ENCODE measurements around the gene LRRC75A. TPM values are rescaled to one million over a fixed set of nuclear protein-coding genes. Genes with fewer than 3 reads are reported as not detected.

LRRC75A gene
- total RNA-seq, 2 experiments from 2014 or later, result 1.8 to 2.3 TPM

DNA sequence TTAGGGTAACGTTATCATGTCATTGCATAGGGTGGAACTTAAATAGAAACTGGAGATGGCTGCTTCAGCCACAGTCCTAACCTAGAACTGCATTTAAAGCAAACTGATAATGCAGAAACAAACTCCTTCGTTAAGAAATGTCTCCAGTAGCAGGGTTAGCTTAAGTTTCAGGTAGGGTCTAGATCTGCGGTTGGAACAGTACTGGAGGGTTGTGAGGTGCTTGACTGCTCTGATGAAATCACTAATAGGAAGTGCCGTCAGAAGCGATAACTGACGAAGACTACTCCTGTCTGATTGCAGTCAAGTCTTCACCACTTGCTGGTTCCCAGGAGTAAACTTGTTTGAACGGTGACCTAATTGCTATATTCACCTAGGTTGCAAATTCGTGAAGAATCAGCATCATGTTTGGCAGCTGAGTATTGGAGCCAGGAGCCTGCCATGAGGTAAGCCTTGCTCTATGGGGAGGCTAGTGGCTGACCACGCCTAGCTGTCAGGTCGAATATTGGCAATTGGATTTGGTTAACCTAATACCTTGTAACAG, 52.1 kb downstream of the LRRC75A start:
- H3K27ac Mint-ChIP-seq, result peak overlapping the region; percentile 97
- peaks cover 51% of the 10 kb centered on the region for H3K4me1 Mint-ChIP-seq (ENCODE audit: low read depth)
- ChIA-PET CTCF (interaction anchor here (0.9 to 4.5 kb wide), 5 partner anchors 11 to 25 kb away, joined by 3 to 39 read pairs (median 11); partner anchors contain the start of gene TRPV2), POLR2A (interaction anchor here (0.7 to 11.6 kb wide), 15 partner anchors 9 to 1743 kb away, joined by 3 to 200 read pairs (median 9); partner anchors contain the start of genes ALKBH5, CENPV, TRPV2 and UBB)
- ATAC-seq, result no peak
- no peaks in the 10 kb centered on the region for H3K9me3 Mint-ChIP-seq
- intact Hi-C loops (cut with micrococcal nuclease), result loop anchor here (2.0 to 5.0 kb wide), 2 partner anchors 53 to 153 kb away; no protein-coding TSS in a partner anchor
- DNase-seq, result no peak
- H3K27me3 Mint-ChIP-seq, result no peaks in the 10 kb centered on the region
- peak overlapping the region; percentile 96 for H3K4me3 Mint-ChIP-seq
- H3K36me3 Mint-ChIP-seq (ENCODE audit: low read depth), result peaks cover 57% of the 10 kb centered on the region
- TF ChIP-seq CTCF (IDR thresholded peaks at IDR 0.05), result no peak

GRCh38 chr17:16439303-16439791, 52.6 kb downstream of the LRRC75A start:
- Mint-ChIP-seq H3K9me3 (no peaks in the 10 kb centered on the region), H3K4me1 (ENCODE audit: low read depth) (peaks cover 48% of the 10 kb centered on the region), H3K27me3 (no peaks in the 10 kb centered on the region), H3K4me3 (peak overlapping the region; percentile 96), H3K27ac (peak overlapping the region; percentile 97), H3K36me3 (ENCODE audit: low read depth) (peaks cover 53% of the 10 kb centered on the region)
- ATAC-seq (no peak), DNase-seq (no peak)
- intact Hi-C loops (cut with micrococcal nuclease), result loop anchor here (2.0 to 5.0 kb wide), 2 partner anchors 53 to 152 kb away; no protein-coding TSS in a partner anchor
- ChIA-PET CTCF (interaction anchor here (0.9 to 4.5 kb wide), 5 partner anchors 11 to 88 kb away, joined by 4 to 39 read pairs (median 7); partner anchors contain the start of genes CENPV and TRPV2), POLR2A (interaction anchor here (0.8 to 11.6 kb wide), 16 partner anchors 9 to 153 kb away, joined by 3 to 200 read pairs (median 4); partner anchors contain the start of genes CENPV, TRPV2 and UBB)
- TF ChIP-seq CTCF (IDR thresholded peaks at IDR 0.05), result no peak

GRCh38 chr17:16438557-16439302, 53.3 kb downstream of the LRRC75A start:
- ATAC-seq (peak; percentile 92), DNase-seq (peak; percentile 97)
- Mint-ChIP-seq H3K9me3 (no peaks in the 10 kb centered on the region), H3K4me3 (peak overlapping the region; percentile 96), H3K4me1 (ENCODE audit: low read depth) (peaks cover 43% of the 10 kb centered on the region), H3K27me3 (no peaks in the 10 kb centered on the region), H3K27ac (peak overlapping the region; percentile 97), H3K36me3 (ENCODE audit: low read depth) (peaks cover 48% of the 10 kb centered on the region)
- CTCF ChIA-PET, result interaction anchor here (0.7 to 4.5 kb wide), 13 partner anchors 10 to 151 kb away, joined by 3 to 39 read pairs (median 6); partner anchors contain the start of genes CENPV and TRPV2
- POLR2A ChIA-PET, result interaction anchor here (0.8 to 11.6 kb wide), 17 partner anchors 10 to 152 kb away, joined by 3 to 200 read pairs (median 4); partner anchors contain the start of genes CENPV, TRPV2 and UBB
- no peak for TF ChIP-seq CTCF (IDR thresholded peaks at IDR 0.05)
- intact Hi-C loops (cut with micrococcal nuclease), result loop anchor here (2.0 to 5.0 kb wide), 2 partner anchors 52 to 151 kb away; no protein-coding TSS in a partner anchor

DNA sequence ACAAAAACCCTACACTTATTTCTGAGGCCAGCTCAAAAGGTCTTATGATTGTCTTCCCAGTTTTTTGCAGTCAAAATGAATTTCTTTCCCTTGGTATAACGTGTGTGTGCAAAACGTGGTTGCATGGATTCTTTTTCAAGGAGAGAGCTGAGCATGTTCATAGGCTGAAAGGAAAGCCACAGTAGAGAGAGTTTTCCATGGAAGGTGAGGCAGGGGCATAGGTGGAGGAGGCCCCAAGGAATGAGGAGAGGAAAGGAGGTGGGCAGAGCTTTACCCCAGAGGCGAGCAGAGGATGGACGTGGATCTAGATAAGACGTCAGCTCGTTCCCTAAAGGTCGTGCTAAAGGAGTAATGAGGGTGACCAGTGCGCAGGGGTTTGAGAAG, 53.8 kb downstream of the LRRC75A start:
- peaks cover 42% of the 10 kb centered on the region for H3K4me1 Mint-ChIP-seq (ENCODE audit: low read depth)
- DNase-seq, result no peak
- no peak for ATAC-seq
- H3K9me3 Mint-ChIP-seq, result no peaks in the 10 kb centered on the region
- POLR2A ChIA-PET, result interaction anchor here (1.1 to 11.6 kb wide), 13 partner anchors 9 to 151 kb away, joined by 3 to 200 read pairs (median 9); partner anchors contain the start of genes CENPV, TRPV2 and UBB
- H3K36me3 Mint-ChIP-seq (ENCODE audit: low read depth), result peaks cover 48% of the 10 kb centered on the region
- peak overlapping the region; percentile 96 for H3K4me3 Mint-ChIP-seq
- intact Hi-C loops (cut with micrococcal nuclease), result loop anchor here (2.0 to 5.0 kb wide), 2 partner anchors 51 to 151 kb away; no protein-coding TSS in a partner anchor
- no peak for TF ChIP-seq CTCF (IDR thresholded peaks at IDR 0.05)
- peak overlapping the region; percentile 97 for H3K27ac Mint-ChIP-seq
- CTCF ChIA-PET, result interaction anchor here (0.7 to 4.5 kb wide), 12 partner anchors 10 to 151 kb away, joined by 3 to 39 read pairs (median 6); partner anchors contain the start of genes CENPV and TRPV2
- H3K27me3 Mint-ChIP-seq, result no peaks in the 10 kb centered on the region

Data from activated CD8-positive, alpha-beta T cell treated with anti-CD3 and anti-CD28 coated beads for 36 hours (primary cell).